GM12873 (cell line): Measurements from ENCODE around the gene TACC3.

ENCODE experiments used
- CTCF ChIP-seq: IDR thresholded peaks from 2 replicates; pipeline ENCODE4 v1.5.1; 2012; ENCODE audit warnings: low read depth, mild to moderate bottlenecking, moderate library complexity, low read length, control low read depth; ENCODE audit not compliant: insufficient read depth; ENCODE audit errors: missing control alignments

The TACC3 gene

GRCh38 chr4:1682860-1683259 lies 38.5 kb upstream of the TACC3 start:
- no peak for TF ChIP-seq CTCF

GRCh38 chr4:1683261-1683735 lies 38.0 kb upstream of the TACC3 start:
- TF ChIP-seq CTCF: no peak

- no peak for TF ChIP-seq CTCF
These were observed 37.4 kb upstream of the TACC3 start, which contains the start of gene FAM53A for GRCh38 chr4:1683736-1684505. Gene FAM53A, minus strand, starts transcription at chr4:1684313. Its CDS starts 15,572 bp downstream, at chr4:1668741.

GRCh38 chr4:1684506-1685234 lies 36.7 kb upstream of the TACC3 start:
- no peak for TF ChIP-seq CTCF

- no peak for TF ChIP-seq CTCF
These were observed 35.8 kb upstream of the TACC3 start for GRCh38 chr4:1685235-1686150.

GRCh38 chr4:1686440-1687036 lies 34.8 kb upstream of the TACC3 start:
- no peak for TF ChIP-seq CTCF
